IPS-15b (cell line): Measurements from ENCODE around the gene SCN8A.
"Not testable (repeated sequence)": the region's sequence is repeated elsewhere in the genome, so short reads cannot be mapped to it uniquely, and the experiment has no call there.

ENCODE experiments used
- H3K27me3 ChIP-seq: one replicate; pipeline ENCODE4 v1.6.1; 2013; ENCODE audit warnings: low read length; ENCODE audit not compliant: control insufficient read depth, insufficient read depth
- H3K36me3 ChIP-seq: one replicate; pipeline ENCODE4 v1.6.1; 2013; ENCODE audit warnings: low read length; ENCODE audit not compliant: control insufficient read depth, insufficient read depth
- H3K4me1 ChIP-seq: one replicate; pipeline ENCODE4 v1.6.1; 2013; ENCODE audit warnings: mild to moderate bottlenecking, low read length; ENCODE audit not compliant: control insufficient read depth, insufficient read depth
- H3K4me3 ChIP-seq: one replicate; pipeline ENCODE4 v1.5.1; 2013; ENCODE audit warnings: low read depth, low read length
- H3K9ac ChIP-seq: one replicate; pipeline ENCODE4 v1.6.1; 2013; ENCODE audit warnings: low read depth, mild to moderate bottlenecking, low read length
- H3K9me3 ChIP-seq: one replicate; pipeline ENCODE4 v1.6.1; 2013; ENCODE audit warnings: mild to moderate bottlenecking, low read length; ENCODE audit not compliant: control insufficient read depth, insufficient read depth

SCN8A gene

GRCh38 chr12:51591016-51591901, at the start of gene SCN8A:
TSS of gene SCN8A (plus strand) at chr12:51591233. CDS start at chr12:51662818, 71,585 bp downstream.
- Histone ChIP-seq H3K36me3 (no peaks in the 10 kb centered on the region), H3K9ac (peak within 1 kb of the TSS; percentile 90), H3K9me3 (no peaks in the 10 kb centered on the region), H3K4me3 (peak within 1 kb of the TSS; percentile 86), H3K27me3 (peaks cover 8% of the 10 kb centered on the region), H3K4me1 (peaks cover 12% of the 10 kb centered on the region)

GRCh38 chr12:51546097-51546496, 44.9 kb upstream of the SCN8A start:
- Histone ChIP-seq H3K4me1 (peaks cover 13% of the 10 kb centered on the region), H3K9ac (no peak overlapping the region), H3K4me3 (no peak overlapping the region)

GRCh38 chr12:51547606-51548005, 43.4 kb upstream of the SCN8A start:
- no peaks in the 10 kb centered on the region for H3K9me3 ChIP-seq
- H3K9ac ChIP-seq: no peak overlapping the region
- peaks cover 13% of the 10 kb centered on the region for H3K4me1 ChIP-seq
- H3K27me3 ChIP-seq: no peaks in the 10 kb centered on the region
- H3K4me3 ChIP-seq: no peak overlapping the region
- no peaks in the 10 kb centered on the region for H3K36me3 ChIP-seq

More at GRCh38 chr12:51546097-51546496, 44.9 kb upstream of the SCN8A start:
- no peaks in the 10 kb centered on the region for H3K9me3 ChIP-seq
- H3K27me3 ChIP-seq: no peaks in the 10 kb centered on the region
- H3K36me3 ChIP-seq: no peaks in the 10 kb centered on the region

- H3K9ac ChIP-seq: no peak overlapping the region
- no peak overlapping the region for H3K4me3 ChIP-seq
- H3K9me3 ChIP-seq: no peaks in the 10 kb centered on the region
- H3K4me1 ChIP-seq: peaks cover 13% of the 10 kb centered on the region
- no peaks in the 10 kb centered on the region for H3K27me3 ChIP-seq
- no peaks in the 10 kb centered on the region for H3K36me3 ChIP-seq
Observed at GRCh38 chr12:51548241-51548640, 42.8 kb upstream of the SCN8A start.

GRCh38 chr12:51549637-51550036, 41.4 kb upstream of the SCN8A start:
- Histone ChIP-seq H3K9me3 (no peaks in the 10 kb centered on the region), H3K4me1 (peaks cover 13% of the 10 kb centered on the region), H3K4me3 (no peak overlapping the region), H3K36me3 (no peaks in the 10 kb centered on the region), H3K27me3 (no peaks in the 10 kb centered on the region), H3K9ac (no peak overlapping the region)

- not testable (repeated sequence) for H3K4me3 ChIP-seq, H3K9me3 ChIP-seq, H3K36me3 ChIP-seq, H3K27me3 ChIP-seq, H3K9ac ChIP-seq, H3K4me1 ChIP-seq
Observed at GRCh38 chr12:51568271-51569032, 22.6 kb upstream of the SCN8A start.

GRCh38 chr12:51579321-51579850, 11.6 kb upstream of the SCN8A start:
- Histone ChIP-seq H3K4me1 (no peaks in the 10 kb centered on the region), H3K36me3 (no peaks in the 10 kb centered on the region)

GRCh38 chr12:51589060-51589459, 2.0 kb upstream of the SCN8A start:
- Histone ChIP-seq H3K36me3 (no peaks in the 10 kb centered on the region), H3K4me3 (no peak overlapping the region), H3K9ac (no peak overlapping the region), H3K27me3 (peaks cover 8% of the 10 kb centered on the region), H3K9me3 (no peaks in the 10 kb centered on the region), H3K4me1 (peaks cover 12% of the 10 kb centered on the region)

More at GRCh38 chr12:51579321-51579850, 11.6 kb upstream of the SCN8A start:
- Histone ChIP-seq H3K4me3 (no peak overlapping the region), H3K9ac (no peak overlapping the region), H3K27me3 (no peaks in the 10 kb centered on the region), H3K9me3 (no peaks in the 10 kb centered on the region)

- Histone ChIP-seq H3K9ac (no peak overlapping the region), H3K27me3 (peaks cover 8% of the 10 kb centered on the region), H3K4me1 (peaks cover 12% of the 10 kb centered on the region), H3K9me3 (no peaks in the 10 kb centered on the region), H3K36me3 (no peaks in the 10 kb centered on the region), H3K4me3 (no peak overlapping the region)
Observed at GRCh38 chr12:51589557-51590176, 1.4 kb upstream of the SCN8A start.

- peaks cover 12% of the 10 kb centered on the region for H3K4me1 ChIP-seq
- H3K27me3 ChIP-seq: peaks cover 8% of the 10 kb centered on the region
- H3K36me3 ChIP-seq: no peaks in the 10 kb centered on the region
- peak overlapping the region; percentile 78 for H3K4me3 ChIP-seq
- H3K9me3 ChIP-seq: no peaks in the 10 kb centered on the region
- H3K9ac ChIP-seq: peak overlapping the region; percentile 73
Observed at GRCh38 chr12:51590347-51591015, 552 bp upstream of the SCN8A start.
